ENCODE data around the gene C1RL.

The C1RL gene

GRCh38 chr12:7108796-7109571 is at the start of gene C1RL:
TSS of gene C1RL (minus strand) at chr12:7109214. CDS start at chr12:7109180, 34 bp downstream.
- peak; percentile 90 for DNase-seq (ENCODE audit: low spot score)

- DNase-seq (ENCODE audit: low spot score) = no peak
Observed at GRCh38 chr12:7157391-7157790, 48.4 kb upstream of the C1RL start.

- no peak for DNase-seq (ENCODE audit: low spot score)
Observed at GRCh38 chr12:7156259-7157197, 47.5 kb upstream of the C1RL start.

GRCh38 chr12:7155471-7156034 is 46.5 kb upstream of the C1RL start:
- no peak for DNase-seq (ENCODE audit: low spot score)

GRCh38 chr12:7154901-7155470 is 46.0 kb upstream of the C1RL start:
- DNase-seq (ENCODE audit: low spot score) = no peak

GRCh38 chr12:7154042-7154441 is 45.0 kb upstream of the C1RL start:
- no peak for DNase-seq (ENCODE audit: low spot score)

- no peak for DNase-seq (ENCODE audit: low spot score)
Observed at GRCh38 chr12:7152818-7153217, 43.8 kb upstream of the C1RL start.

GRCh38 chr12:7151532-7151931 is 42.5 kb upstream of the C1RL start:
- DNase-seq (ENCODE audit: low spot score) = no peak

GRCh38 chr12:7150841-7151240 is 41.8 kb upstream of the C1RL start:
- DNase-seq (ENCODE audit: low spot score) = no peak

GRCh38 chr12:7150356-7150755 is 41.3 kb upstream of the C1RL start:
- DNase-seq (ENCODE audit: low spot score) = no peak

GRCh38 chr12:7146906-7147305 is 37.9 kb upstream of the C1RL start:
- no peak for DNase-seq (ENCODE audit: low spot score)

GRCh38 chr12:7146228-7146627 is 37.2 kb upstream of the C1RL start:
- no peak for DNase-seq (ENCODE audit: low spot score)

- DNase-seq (ENCODE audit: low spot score) = no peak
Observed at GRCh38 chr12:7145671-7146070, 36.7 kb upstream of the C1RL start.

GRCh38 chr12:7144414-7145120 is 35.6 kb upstream of the C1RL start:
- DNase-seq (ENCODE audit: low spot score) = peak; percentile 37

- no peak for DNase-seq (ENCODE audit: low spot score)
Observed at GRCh38 chr12:7143564-7143963, 34.5 kb upstream of the C1RL start.

GRCh38 chr12:7142809-7143465 is 33.9 kb upstream of the C1RL start:
- no peak for DNase-seq (ENCODE audit: low spot score)

GRCh38 chr12:7142056-7142644 is 33.1 kb upstream of the C1RL start:
- DNase-seq (ENCODE audit: low spot score) = peak; percentile 12

- no peak for DNase-seq (ENCODE audit: low spot score)
Observed at GRCh38 chr12:7141351-7142005, 32.5 kb upstream of the C1RL start.

- DNase-seq (ENCODE audit: low spot score) = no peak
Observed at GRCh38 chr12:7139200-7139599, 30.2 kb upstream of the C1RL start.

GRCh38 chr12:7137908-7138307 is 28.9 kb upstream of the C1RL start:
- no peak for DNase-seq (ENCODE audit: low spot score)

Data from LoVo (cell line).